ENCODE measurements around the gene TDRD12.
"Not testable (repeated sequence)": the region's sequence is repeated elsewhere in the genome, so short reads cannot be mapped to it uniquely, and the experiment has no call there.

The TDRD12 gene

DNA sequence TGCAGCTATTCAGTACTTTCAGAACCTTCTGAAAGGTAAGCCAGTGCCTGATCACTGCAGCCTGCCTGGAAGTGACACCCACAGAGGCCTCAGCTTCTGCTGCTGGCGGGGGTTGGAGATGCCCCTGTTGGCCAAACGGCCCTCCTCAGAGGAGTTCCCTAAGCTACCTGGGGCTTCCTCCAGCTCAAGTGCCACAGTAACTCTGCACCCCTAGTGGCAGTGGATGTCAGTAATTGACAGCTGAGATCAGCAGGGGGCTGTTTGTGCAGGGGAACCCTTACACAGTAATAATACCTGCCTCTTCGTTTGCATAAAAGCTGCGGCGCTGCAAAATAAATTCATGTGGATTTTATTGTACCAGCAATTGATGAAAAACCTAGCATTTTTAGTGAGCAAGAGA lies 28.9 kb downstream of the TDRD12 start:
- DNase-seq, result no peak

DNA sequence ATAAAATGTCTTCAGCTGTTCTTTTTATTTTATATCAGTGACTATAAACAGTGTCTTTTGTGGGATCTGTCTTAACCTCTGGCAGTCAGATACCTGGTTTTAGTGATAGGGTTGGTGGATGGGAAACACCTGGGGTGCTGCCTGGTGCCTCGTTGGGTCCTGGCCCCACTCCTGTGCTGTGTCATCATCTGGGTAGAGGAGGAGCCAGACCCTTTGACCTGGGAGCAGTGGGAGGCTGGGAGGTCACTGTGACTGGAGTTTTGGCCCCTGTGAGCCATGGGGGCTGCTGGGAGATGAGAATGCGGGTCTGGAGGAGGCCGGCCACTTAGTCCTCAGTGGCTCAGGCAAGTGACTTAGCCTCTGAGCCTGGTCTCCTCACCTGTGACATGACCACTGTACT lies 29.4 kb downstream of the TDRD12 start:
- DNase-seq, result no peak

DNA sequence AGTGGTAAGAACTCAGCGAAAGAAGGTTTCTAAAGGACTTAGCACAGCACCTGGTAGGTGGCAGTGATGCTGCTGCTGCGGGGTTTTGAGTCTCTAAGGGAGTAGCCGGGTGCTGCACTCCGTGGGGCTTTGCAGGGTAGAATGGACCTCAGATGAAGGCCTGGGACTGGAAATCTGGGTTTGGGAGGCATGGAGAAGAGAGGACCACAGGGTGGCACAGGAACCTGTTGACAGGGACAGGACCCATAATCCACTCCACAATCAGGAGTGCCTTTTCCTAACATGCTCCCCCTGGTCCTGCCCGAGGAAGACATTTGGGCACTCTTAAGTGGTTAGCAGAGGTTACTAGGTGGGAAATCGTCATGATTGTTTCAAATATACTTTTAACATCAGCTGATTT lies 29.8 kb downstream of the TDRD12 start:
- DNase-seq, result no peak

DNA sequence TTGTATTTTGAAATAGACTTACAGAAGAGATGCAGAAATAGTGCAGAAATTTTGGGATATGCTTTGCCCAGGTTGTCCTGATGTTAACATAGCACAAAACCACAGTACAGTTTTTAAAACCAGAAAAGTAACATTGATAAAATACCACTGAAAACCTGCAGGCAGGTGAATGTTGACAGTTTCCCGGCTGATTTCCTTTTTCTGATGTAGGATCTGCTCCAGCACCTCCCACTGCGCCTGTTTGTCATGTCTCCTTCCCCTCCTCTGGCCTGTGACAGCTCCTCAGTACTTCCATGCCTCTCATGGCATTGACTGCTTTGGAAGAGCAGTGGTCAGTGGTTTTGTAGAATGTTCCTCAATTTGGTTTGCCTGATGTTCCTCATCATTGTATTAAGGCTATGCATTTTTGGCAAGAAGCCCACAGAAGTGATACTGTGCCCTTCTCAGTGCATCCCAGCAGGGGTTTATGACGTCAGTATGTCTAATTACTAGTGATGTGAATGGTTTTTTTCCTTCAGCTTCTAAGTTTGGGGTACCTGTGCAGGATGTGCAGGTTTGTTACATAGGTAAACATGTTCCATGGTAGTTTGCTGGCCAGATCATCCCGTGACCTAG lies 31.0 kb downstream of the TDRD12 start:
- DNase-seq, result no peak

DNA sequence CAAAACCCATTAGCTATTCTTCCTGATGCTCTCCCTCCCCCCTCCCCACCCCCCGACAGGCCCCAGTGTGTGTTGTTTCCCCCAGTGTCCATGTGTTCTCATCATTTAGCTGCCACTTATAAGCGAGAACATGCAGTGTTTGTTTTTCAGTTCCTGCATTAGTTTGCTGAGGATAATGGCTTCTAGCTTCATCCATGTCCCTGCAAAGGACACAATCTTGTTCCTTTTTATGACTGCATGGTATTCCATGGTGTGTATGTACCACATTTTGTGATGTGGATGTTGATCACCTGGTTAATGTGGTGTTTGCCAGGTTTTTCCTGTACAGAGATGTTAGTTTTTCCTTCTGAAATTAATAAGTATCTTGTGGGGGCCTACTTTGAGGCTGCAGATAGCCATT lies 31.5 kb downstream of the TDRD12 start:
- no peak for DNase-seq

DNA sequence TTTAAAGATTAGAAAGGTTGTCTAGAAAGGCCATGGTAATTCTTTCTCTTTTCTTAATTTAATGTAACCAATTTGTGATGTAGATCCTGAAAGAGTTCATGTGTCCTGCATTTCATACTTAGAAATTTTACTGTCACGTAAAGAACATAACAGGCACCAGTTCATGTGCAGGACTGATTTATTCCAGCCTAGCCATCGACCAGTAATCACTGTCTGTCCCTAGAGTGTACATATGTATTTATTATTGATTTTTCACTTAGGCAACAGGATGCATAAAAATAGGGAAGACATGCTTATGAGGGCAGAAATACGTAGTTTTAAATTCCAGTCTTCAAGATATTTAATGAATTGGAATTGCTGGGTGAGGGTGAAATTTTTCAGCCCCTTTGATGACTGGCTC lies 37.6 kb downstream of the TDRD12 start:
- DNase-seq, result no peak

DNA sequence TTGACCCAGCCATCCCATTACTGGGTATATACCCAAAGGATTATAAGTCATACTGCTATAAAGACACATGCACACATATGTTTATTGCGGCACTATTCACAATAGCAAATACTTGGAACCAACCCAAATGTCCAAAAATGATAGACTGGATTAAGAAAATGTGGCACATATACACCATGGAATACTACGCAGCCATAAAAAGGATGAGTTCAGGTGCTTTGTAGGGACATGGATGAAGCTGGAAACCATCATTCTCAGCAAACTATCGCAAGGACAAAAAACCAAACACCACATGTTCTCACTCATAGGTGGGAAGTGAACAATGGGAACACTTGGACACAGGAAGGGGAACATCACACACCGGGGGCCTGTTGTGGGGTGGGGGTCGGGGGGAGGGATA lies 45.8 kb downstream of the TDRD12 start:
- DNase-seq, result not testable (repeated sequence)

DNA sequence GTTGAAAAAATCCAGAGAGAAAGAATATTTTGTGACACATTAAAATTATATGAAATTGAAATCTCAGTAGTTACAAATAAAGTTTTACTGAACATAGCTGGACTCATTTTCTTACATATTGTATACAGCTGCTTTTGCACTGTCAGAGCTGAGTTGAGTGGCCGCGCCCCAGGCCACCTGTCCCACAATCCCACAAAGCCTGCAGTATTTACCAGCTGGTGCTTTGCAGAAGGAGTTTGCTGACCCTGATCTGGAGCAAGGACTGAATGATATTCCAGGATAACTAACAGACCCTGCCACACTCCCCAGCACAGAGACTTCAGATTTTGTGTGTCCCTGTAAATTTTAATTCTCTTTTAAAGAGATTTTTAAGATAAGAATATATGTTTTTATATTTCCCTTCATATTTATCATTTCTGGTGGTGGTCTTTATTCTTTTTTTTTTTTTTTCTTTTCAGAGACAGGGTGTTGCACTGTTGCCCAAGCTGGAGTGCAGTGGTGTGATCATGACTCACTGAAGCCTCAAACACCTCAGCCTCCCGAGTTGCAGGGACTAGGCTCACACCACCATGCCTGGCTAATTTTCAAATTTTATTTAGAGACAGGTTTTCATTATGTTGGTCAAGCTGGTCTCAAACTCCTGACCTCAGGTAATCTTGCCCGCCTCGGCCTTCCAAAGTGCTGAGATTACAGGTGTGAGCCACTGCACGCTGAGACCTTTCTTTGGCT lies 48.5 kb downstream of the TDRD12 start:
- no peak for DNase-seq

DNA sequence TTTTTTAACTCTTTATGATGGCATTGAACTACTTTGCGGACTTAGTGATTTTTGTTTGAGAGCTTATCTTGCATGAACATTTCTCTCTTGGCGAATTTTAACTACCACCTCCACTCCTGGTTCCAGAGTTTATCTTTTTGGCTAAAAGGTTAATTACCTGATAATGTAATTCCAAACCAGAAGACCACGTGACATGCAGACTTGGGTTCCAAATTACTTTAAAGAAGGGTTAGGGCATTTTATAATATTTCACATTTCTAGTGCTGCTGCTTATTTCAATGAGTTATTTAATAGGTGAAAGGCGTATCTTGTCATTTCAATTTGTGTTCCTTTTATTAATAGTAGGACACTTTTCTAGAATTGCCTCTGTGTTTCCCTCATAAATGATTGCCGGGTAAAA lies 52.0 kb downstream of the TDRD12 start:
- no peak for DNase-seq

DNA sequence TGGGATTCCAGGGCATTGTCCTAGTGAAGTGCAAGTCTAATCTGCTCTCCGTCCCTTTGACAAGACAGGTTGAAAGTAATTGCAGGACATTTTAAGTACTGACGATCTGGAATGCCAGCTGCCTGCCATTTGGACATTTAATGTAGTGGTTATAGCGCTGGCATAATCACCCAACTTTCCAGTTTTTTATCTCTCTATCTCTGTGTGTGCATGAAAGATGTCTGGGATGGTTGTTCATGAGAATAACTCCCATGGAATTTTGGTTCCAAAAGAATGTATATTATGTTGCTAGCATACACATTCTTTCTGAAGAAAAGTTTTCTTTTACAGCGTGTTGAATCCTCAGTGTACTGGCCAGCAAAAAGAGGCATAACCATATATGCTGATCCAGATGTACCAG lies 53.6 kb downstream of the TDRD12 start:
- no peak for DNase-seq

DNA sequence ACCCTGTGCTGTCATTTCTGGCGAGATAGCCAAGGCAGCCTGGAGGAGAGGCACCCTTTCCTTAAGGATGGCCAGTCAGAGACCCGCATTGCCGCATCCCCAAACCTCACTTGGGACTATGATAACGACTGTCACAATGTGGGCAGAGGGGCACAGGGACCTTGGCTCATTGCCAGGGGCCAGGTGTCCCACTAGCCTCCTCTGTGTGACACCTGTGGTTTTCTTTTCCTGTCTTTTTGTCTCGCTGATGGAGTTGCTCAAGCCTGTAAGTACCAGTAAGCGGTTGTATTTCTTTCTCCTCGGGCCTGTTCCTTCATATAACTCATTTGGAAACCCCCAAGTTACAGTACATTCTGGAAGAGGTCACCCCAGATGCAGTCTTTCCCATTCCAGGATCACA lies 59.5 kb downstream of the TDRD12 start:
- no peak for DNase-seq

DNA sequence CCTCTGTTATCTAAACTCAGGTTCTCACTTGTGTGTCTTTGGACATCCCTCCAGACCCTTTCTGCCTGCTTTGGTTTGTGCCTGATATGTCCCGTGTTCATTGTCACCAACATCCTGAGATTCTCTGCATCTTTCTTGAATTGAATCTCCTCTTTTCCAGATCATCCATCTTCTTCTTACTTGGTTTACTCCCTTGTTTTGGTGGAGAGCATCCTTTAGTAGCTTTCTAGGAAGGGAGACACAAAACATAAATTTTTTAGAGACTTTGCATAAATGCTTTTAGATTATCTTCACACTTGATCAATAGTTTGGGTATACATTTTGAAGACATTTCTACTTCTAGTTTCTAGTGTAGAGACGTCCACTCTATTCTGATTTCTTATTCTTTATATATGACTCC lies 61.7 kb downstream of the TDRD12 start:
- no peak for DNase-seq

DNA sequence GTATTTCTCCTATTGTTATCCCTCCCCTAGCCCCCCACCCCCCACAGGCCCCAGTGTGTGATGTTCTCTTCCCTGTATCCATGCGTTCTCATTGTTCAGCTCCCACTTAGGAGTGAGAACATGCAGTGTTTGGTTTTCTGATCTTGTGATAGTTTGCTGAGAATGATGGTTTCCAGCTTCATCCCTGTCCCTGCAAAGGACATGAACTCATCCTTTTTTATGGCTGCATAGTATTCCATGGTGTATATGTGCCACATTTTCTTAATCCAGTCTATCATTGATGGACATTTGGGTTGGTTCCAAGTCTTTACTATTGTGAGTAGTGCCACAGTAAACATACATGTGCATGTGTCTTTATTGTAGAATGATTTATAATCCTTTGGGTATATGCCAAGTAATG lies 62.5 kb downstream of the TDRD12 start:
- DNase-seq, result not testable (repeated sequence)

DNA sequence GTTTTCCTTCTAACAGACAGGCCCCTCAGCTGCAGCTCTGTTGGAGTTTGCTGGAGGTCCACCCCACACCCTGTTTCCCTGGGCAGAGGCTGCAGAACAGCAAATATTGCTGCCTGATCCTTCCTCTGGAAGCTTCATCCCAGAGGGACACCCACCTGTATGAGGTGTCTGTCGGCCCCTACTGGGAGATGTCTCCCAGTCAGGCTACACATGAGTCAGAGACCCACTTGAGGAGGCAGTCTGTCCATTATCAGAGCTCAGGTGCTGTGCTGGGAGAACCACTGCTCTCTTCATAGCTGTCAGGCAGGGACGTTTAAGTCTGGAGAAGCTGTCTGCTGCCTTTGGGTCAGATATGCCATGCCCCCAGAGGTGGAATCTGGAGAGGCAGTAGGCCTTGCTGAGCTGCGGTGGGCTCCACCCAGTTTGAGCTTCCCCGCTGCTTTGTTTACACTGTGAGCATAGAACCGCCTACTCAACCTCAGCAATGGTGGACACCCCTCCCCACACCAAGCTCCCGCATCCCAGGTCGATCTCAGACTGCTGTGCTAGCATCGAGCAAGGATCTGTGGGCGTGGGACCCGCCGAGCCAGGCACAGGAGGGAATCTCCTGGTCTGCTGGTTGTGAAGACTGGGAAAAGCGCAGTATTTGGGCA lies 67.7 kb downstream of the TDRD12 start:
- not testable (repeated sequence) for DNase-seq

DNA sequence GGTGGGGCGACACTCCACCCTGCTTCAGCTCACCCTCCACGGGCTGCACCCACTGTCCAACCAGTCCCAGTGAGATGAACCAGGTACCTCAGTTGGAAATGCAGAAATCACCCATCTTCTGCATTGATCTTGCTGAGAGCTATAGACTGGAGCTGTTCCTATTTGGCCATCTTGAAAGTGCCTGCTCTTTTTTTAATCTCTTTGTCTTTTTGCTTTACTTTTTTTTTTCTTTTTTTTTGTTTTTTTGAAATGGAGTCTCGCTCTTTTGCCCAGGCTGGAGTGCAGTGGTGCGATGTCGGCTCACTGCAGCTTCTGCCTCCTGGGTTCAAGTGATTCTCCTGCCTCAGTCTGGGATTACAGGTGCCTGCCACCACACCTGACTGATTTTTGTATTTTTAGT lies 68.3 kb downstream of the TDRD12 start:
- DNase-seq, result not testable (repeated sequence)

DNA sequence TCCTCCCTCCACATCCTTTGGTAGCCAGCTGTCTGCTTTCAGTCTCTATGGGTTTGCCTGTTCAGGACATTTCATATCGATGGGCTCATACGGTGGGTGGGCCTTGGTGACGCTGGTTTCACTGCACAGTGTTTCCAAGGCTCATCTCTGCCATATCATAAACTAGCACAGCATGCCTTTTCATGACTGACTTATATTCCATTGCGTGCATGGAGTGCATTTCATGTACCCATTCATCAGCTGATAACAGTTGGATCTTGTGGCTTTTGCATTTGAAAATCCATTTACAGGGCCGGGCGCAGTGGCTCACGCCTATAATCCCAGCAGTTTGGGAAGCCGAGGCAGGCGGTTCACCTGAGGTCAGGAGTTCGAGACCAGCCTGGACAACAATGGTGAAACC lies 69.9 kb downstream of the TDRD12 start:
- no peak for DNase-seq

DNA sequence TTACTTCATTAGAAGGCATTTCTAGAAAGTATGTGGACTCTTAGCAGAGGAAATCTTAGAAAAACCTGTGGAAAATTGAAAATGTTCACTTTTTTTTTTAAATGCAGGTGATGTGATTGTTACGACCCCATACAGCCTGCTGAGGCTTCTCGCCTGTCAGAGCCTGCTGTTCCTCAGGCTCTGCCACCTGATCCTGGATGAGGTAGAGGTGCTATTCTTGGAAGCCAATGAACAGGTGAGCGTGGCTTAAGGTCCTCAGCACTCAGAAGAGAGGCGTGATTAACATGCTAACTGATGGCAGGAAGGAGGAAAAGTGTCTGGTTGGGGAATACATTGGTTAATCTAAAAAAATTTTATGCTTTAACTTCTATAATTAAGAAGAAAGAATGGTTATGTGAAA lies 78.6 kb downstream of the TDRD12 start:
- no peak for DNase-seq

DNA sequence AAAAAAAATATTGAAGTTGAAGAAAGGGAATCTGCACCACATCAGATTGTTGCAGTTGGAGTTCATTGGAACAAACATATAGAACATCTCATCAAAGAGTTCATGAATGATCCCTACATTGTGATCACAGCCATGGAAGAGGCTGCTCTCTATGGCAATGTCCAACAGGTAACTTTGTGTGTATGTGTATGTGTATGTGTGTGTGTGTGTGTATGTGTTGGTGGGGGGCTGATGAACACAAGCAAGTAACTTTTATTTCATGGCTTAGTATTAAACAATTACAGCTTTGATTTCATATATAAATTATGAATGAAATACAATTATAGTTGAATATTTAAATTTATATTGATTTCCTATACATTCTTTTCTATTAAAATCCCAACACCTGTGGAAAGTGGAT lies 80.6 kb downstream of the TDRD12 start:
- no peak for DNase-seq

DNA sequence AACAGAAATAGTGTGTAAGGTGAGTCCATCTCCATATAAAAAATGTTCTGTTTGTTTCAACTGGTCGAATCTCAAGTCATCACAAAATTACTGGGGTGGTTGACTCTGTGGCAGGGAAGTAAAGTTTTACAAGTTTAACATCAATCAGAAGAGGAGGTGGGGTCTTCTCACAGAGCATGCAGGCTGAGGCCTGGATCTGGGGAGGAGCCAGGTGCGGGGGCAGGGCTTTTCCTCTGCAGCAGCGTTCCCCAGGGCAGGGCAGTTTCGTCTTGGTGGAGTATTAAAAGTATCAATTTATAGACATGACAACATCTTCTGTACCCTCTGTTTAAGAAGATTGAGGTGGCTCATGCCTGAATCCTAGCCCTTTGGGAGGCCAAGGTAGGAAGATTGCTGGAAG lies 81.2 kb downstream of the TDRD12 start:
- no peak for DNase-seq

DNA sequence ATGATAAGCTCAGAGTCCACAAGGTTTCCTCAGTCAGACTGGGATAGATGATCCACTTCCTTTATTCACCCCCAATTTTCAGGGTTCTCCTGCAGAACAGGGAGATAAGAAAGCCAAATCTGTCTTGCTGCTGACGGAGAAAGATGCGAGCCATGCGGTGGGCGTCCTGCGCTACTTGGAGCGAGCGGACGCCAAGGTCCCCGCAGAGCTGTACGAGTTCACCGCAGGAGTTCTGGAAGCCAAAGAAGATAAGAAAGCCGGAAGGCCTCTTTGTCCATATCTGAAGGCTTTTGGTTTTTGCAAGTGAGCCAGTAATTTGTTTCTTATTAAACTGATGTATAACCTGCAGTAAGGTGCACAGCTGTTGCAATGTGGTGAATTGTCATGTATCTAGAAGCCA lies 83.3 kb downstream of the TDRD12 start:
- no peak for DNase-seq

DNA sequence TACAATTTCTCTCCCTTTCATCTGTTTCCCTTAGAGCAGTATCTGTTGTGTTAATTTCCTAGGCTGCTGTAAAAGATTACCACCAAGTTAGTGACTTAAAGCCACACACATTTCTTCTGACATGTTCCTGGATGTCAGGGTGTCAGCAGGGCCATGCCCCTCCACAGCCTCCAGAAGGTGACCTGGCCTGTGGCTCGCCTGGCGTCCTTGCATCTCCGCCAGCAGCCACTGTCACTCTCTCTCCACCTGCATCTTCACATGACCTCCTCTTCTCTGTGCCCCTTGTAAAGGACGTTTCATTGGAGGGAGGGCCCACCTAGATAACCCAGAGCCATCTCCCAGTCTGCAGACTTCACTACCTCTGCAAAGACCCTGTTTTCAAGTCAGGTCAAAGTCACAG lies 88.7 kb downstream of the TDRD12 start:
- no peak for DNase-seq

DNA sequence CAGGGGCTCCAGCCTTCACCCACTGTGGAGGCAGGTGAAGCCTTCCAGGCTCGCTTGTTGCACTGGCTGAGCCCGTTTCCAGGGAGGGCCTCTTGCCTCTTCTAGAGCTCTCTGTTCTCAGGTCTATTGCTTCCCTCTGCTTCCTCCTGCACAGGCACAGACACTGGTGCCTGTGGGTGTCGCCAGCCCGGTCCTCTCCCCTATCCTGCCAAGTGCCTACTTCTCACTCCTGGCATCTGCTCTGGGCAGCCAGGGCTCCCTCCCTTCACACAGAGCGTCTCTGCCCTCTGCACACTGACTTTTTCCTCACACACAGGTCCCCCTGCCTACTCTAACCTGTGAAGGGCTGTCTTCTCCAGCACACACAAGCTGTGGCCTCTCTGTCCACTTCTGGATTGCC lies 89.7 kb downstream of the TDRD12 start:
- no peak for DNase-seq

DNA sequence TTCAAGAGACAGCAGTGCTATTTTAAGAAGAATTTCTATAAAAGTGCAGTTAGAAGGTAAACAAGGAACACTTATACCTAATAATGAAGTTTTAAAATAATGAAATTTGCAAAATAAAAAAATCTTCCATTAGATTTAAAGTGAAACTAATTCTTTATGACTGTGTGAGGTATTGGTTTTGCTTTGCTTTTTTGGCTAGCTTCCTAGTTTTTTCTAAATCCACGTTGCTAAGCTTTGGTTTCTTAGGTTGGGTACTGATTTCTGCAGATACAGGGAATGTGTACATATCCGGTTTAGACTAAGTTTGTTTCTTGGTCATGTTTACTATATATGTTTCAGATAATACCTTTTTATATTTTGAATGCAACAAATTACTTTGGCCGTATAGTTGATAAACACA lies 90.2 kb downstream of the TDRD12 start:
- no peak for DNase-seq

DNA sequence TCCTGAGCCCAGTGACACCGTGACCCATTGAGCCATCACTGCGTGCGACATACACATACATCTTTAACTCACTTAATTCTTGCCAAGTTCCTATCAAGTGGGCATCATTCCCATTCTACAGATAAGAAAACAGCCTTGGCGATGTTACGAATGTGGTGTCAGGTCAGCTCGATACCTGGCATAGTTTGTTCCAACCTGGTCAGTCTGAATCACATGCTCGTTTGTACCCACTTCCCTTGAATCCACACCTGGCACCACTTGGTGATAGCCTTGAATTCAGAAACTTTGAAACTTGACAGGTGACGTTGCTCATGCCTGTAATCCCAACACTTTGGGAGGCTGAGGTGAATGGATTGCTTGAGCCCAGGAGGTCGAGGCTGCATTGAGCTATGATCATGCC lies 90.9 kb downstream of the TDRD12 start:
- no peak for DNase-seq
